ENCODE data around the gene BUD13.

BUD13 gene

GRCh38 chr11:116742104-116742503 lies 30.7 kb downstream of the BUD13 start:
- DNase-seq = no peak

DNA sequence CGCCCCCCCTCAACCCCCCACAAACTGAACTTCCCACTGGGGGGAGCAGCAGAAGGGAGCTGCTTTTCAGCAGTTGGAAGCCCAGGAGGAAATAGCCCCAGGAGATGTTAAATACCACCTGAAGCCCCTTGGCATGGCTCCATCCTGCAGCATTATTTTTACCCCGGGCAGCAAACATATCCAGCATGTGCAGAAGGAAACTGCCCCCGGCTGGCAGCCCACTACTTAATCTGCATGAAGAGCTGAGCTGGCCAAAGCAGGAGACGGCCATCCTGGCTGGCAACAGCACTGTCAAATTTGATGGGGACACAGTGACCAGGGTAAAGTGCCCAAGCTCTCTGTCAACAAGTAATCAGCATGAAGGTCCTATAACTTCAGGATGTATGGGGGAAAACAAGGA lies 32.0 kb downstream of the BUD13 start:
- DNase-seq = no peak

GRCh38 chr11:116738975-116739374 lies 33.8 kb downstream of the BUD13 start:
- DNase-seq = no peak

GRCh38 chr11:116736763-116737162 lies 36.0 kb downstream of the BUD13 start:
- DNase-seq = no peak

GRCh38 chr11:116733969-116734508 lies 38.7 kb downstream of the BUD13 start:
- no peak for DNase-seq

GRCh38 chr11:116733043-116733755 lies 39.6 kb downstream of the BUD13 start:
- no peak for DNase-seq

- DNase-seq = no peak
Observed at GRCh38 chr11:116732271-116733042, 40.3 kb downstream of the BUD13 start.

DNA sequence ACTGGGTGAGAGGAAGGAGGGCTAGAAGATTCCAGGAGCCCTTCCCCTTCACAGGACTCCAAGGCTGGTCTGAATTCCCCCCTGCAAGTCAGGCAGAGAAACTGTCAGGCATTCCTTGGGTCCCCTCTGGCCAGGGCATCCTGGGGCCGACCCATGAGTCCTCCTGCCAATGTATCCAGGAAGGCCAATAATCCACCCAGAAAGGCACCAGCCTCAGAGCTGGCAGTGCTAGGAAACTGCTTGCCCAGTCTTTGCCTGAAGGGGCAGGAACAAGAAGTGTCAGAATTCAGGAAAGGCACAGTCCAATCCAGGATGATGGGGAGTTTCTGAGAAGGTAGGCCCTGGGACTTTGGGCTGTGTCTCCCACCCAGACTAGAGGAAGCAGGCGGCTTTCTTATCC lies 41.0 kb downstream of the BUD13 start:
- DNase-seq = no peak

GRCh38 chr11:116731097-116731761 lies 41.6 kb downstream of the BUD13 start:
- DNase-seq = no peak

- no peak for DNase-seq
Observed at GRCh38 chr11:116730601-116731000, 42.2 kb downstream of the BUD13 start.

DNA sequence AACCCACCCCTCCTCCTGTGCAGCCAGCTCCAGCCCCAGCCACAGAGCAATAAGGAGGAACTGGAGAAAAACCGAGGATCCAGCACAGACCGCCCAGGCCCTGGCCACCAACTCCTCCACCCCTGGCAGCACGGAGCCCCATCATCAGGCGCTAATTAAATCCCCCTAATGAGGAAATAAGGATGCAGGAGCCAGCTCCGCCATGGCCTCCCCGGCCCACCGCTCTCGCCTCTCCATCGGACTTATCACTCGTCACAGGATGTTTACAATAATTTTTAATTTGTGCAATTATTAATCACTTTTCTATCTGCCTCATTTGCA lies 42.6 kb downstream of the BUD13 start:
- DNase-seq = no peak

DNA sequence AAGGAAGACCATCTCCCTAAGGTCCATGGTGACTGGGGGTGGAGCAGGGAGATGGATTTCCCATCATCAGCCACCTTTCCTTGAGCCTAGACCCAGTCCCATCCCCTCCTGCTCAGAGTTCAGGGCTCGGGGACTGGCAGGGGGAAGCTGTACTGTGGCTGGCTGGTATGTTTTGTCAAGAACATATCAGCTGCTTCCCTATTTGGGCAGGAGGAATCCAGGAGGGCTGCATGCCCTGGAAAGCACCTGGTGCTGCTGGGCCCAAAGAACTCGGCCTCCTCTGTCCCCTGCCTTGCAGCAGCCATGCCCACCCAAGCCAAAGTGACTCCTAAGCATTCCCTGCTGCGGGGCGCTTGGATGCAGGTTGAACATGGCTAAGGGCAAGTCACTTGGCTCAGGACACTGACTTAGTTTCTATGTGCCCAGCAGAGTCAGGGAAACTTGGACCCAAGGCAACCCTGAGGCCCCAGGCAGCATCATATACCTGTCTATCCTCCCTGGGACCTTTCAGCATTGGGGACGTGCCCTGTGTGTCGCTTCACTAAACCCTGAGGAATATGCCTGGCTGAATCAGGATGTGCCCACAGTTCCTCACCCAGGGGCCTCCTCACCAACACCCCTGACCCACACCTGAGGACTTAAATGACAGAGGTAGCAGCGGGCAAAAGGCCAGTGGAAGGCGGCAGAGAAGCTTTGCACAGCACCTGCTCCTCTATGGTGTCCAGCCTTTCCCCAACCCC lies 43.1 kb downstream of the BUD13 start:
- DNase-seq = no peak

DNA sequence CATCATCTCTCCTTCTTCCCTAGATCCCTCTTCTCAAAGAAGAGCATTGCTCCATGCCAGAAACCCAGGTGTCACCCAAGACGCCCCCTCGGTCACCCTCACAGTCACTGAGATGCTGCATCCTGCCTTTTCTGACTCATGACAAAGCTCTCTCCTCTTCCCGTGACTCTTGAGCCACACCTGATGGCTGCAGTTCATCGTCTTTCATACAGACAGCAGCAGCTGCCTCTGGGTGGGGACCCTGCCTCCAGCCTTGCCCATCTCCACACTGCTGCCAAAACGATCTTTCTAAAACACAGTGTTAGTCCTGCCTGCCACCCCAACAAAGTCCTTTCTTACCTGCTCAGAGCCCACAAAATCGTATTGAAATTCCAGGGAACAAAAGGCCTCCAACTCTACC lies 44.8 kb downstream of the BUD13 start:
- no peak for DNase-seq

DNA sequence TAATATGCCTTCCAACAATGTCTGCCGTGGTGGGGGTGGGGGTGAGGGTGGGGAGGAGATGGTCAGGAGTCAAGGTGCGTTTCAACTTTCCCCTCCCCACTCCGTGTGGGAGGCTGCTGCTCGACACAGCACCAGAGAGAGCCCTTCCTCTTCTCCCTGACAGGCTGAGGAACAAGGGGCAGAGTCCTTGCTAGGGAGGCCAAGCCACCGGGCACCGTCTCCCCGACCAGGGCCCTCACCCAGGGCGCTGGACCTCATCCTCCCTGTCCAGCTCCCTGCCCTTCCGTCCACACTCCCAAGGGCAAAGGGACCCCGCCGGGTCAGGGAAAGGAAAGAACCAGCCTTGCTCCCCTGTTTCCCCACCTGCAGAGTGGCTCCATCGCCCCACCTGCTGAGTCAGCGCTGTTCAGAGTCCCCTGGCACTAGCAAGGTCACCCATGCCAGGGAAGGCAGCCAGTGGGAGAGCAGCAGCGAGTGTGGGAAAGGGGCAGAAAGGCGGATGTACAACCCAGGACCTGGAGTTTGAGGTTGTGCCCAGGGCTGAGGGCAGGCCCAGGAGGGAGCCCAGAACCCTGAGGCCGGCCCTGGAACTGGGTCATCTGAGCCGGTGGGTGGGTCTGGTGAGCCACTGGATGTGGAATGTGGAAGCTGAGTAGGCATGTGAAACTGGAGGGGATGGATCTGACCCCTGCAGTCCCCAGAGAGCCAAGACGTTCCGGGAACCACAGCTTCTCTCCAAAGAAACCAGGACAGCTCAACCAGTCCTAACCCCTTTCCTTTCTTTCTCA lies 47.2 kb downstream of the BUD13 start:
- no peak for DNase-seq

DNA sequence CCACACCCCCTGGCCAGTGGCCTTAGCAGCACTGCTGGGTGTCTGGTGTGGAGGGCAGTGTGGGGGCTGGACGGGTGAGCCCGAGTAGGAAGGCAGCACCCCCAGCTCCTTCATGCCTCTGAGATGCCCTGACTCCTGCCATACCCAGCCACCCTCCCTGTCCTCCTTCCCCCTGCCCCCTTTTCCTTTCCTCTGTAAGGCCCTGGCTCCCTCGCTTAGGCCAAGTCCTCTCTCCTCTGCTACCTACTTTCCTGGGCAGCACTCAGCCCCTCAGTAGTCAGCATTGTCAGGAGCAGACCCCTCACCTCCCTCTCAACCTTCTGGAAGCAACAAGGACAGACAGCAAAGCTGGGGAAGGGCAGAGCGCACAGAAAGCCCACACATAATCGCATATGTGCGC lies 48.0 kb downstream of the BUD13 start:
- DNase-seq = no peak

DNA sequence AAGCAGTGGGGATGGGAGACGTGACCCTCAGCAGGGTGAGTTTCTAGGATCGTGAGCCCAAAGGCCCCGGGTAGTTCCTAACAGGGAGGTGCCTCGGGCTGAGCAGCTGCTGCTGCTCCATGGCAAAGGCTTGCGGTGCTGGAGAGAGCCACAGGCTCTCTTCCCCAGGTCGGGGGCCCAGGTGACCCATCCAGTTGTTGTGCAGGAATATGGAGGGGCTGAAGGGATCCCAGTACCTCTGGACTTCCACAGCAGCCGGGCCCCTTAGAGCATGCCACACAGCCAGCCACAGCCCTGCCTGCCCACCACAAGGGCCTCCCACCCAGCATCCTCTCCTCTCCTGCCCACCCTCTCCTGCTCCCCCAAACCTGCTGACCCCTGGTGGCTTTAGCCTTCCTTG lies 49.3 kb downstream of the BUD13 start:
- no peak for DNase-seq

GRCh38 chr11:116721988-116722387 lies 50.8 kb downstream of the BUD13 start:
- DNase-seq = no peak

GRCh38 chr11:116720895-116721294 lies 51.9 kb downstream of the BUD13 start:
- no peak for DNase-seq

DNA sequence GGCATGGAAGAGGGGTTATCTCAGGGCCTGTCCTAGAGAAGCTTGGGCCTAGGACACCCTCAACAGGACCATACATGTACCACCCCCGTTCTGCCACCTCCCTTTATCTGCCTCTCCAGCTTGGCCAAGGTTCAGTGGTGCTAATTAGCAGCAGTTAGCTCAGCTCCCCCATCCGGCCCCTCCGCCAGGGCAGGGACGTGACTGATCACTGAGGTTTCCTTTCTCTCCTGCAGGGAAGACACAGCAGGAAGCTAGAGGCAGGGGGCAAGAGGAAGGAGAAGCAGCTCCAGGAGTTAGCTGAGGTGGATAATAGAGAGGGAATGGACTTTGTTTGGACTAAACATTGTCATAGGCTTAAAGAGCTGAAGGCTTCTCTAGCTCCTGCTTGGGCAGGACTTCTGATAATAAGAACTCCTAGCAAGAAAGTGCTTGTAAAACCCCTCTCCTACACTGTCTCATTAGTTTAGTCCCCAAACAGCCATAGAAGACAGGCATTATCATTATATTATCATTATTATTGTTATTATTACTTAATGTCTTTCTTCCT lies 53.8 kb downstream of the BUD13 start:
- no peak for DNase-seq

DNA sequence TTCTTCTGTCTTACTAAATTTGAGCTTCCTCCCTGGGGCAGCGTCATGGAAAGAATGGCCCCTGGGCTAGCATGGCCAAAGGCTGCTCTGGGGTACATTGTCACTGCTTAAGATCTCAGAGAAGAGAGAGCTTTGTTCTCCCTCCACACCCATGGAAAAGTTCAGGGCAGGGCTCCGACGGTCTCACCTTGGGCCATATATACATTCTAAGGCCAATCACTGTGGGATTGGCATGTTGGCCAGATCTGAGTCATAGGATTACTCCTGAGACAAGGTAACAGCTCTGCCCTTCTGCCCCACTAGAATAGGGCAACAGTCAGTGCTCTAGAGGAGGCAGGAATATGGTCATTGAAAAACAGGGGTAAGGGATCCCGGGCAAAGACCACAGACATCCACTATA lies 56.2 kb downstream of the BUD13 start:
- no peak for DNase-seq

- no peak for DNase-seq
Observed at GRCh38 chr11:116715383-116715782, 57.4 kb downstream of the BUD13 start.

DNA sequence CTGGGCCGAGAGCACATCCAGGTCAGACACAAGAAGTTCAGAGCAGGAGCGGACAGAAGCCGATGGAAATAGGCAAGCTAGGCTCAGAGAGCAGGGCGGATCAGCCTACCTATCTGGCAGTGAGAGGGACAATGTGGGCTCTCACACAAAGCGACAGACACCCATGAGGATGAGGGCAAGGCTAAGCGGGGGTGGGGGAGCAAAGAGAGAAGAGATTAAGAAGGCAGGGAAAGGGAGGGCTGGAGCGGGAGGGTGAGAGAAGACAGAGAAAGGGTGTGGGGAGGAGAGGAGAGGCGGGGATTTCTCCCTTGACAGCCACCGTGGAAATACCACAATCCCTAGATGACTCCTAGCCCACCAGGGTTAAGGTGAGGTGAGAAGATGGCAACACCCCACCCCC lies 57.9 kb downstream of the BUD13 start:
- no peak for DNase-seq

Measured in NCI-H1417 treated with DMSO at 0.1 percent for 48 hours (cell line).